ENCODE data around the gene ATXN1.

DNA sequence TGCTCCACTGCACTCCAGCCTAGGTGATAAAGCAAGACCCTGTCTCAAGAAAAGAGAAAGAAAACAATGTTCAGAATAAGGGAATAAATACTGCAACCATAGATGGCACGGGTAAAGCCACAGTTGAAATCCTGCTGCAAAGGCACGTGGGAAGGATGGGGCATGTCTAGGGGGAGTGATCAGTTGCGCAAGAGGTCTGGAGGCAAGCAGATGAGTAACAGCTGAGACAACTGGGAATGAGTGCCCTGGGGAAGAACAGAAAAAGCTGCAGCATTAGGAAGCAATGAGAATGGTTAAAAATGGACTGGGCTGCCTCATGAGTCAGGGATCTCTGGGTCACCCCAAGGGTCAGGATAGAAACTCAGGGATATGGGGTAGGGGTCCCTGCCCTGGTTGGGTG, 426.6 kb downstream of the ATXN1 start:
- no peak for TF ChIP-seq EZH2 (IDR thresholded peaks at IDR 0.05; ENCODE audit: insufficient read depth, poor library complexity, severe bottlenecking)
- no peak for TF ChIP-seq EZH2phosphoT487 (IDR thresholded peaks at IDR 0.05; ENCODE audit: insufficient read depth, low read depth)

Measured in GM23248 (cell line).